ENCODE measurements around the gene PTPRN2.

Gene PTPRN2

GRCh38 chr7:157662981-157663716, 924.5 kb downstream of the PTPRN2 start:
- in situ Hi-C loops (cut with HindIII; ENCODE audit: low pct_unique_long_range_greater_than_20kb, low sequenced_read_pairs), result no loop called here
- no peak for TF ChIP-seq JUND (IDR thresholded peaks at IDR 0.05; ENCODE audit: low read depth)
- DNase-seq (ENCODE audit: low read depth in 1 of 2, low spot score in 1 of 2), result no peak

GRCh38 chr7:157662110-157662791, 925.4 kb downstream of the PTPRN2 start:
- in situ Hi-C loops (cut with HindIII; ENCODE audit: low pct_unique_long_range_greater_than_20kb, low sequenced_read_pairs), result no loop called here
- no peak for TF ChIP-seq JUND (IDR thresholded peaks at IDR 0.05; ENCODE audit: low read depth)
- DNase-seq (ENCODE audit: low read depth in 1 of 2, low spot score in 1 of 2), result no peak

GRCh38 chr7:157661611-157661975, 926.0 kb downstream of the PTPRN2 start:
- TF ChIP-seq JUND (IDR thresholded peaks at IDR 0.05; ENCODE audit: low read depth), result no peak
- no peak for DNase-seq (ENCODE audit: low read depth in 1 of 2, low spot score in 1 of 2)
- in situ Hi-C loops (cut with HindIII; ENCODE audit: low pct_unique_long_range_greater_than_20kb, low sequenced_read_pairs), result no loop called here

GRCh38 chr7:157660971-157661610, 926.5 kb downstream of the PTPRN2 start:
- no peak for TF ChIP-seq JUND (IDR thresholded peaks at IDR 0.05; ENCODE audit: low read depth)
- no peak for DNase-seq (ENCODE audit: low read depth in 1 of 2, low spot score in 1 of 2)
- in situ Hi-C loops (cut with HindIII; ENCODE audit: low pct_unique_long_range_greater_than_20kb, low sequenced_read_pairs), result no loop called here

- no peak for TF ChIP-seq JUND (IDR thresholded peaks at IDR 0.05; ENCODE audit: low read depth)
- DNase-seq (ENCODE audit: low read depth in 1 of 2, low spot score in 1 of 2), result no peak
- in situ Hi-C loops (cut with HindIII; ENCODE audit: low pct_unique_long_range_greater_than_20kb, low sequenced_read_pairs), result no loop called here
Observed at GRCh38 chr7:157658851-157659412, 928.7 kb downstream of the PTPRN2 start.

- in situ Hi-C loops (cut with HindIII; ENCODE audit: low pct_unique_long_range_greater_than_20kb, low sequenced_read_pairs), result no loop called here
- no peak for TF ChIP-seq JUND (IDR thresholded peaks at IDR 0.05; ENCODE audit: low read depth)
- no peak for DNase-seq (ENCODE audit: low read depth in 1 of 2, low spot score in 1 of 2)
Observed at GRCh38 chr7:157657741-157658740, 929.6 kb downstream of the PTPRN2 start.

- no peak for TF ChIP-seq JUND (IDR thresholded peaks at IDR 0.05; ENCODE audit: low read depth)
- no peak for DNase-seq (ENCODE audit: low read depth in 1 of 2, low spot score in 1 of 2)
- in situ Hi-C loops (cut with HindIII; ENCODE audit: low pct_unique_long_range_greater_than_20kb, low sequenced_read_pairs), result no loop called here
Observed at GRCh38 chr7:157656195-157656769, 931.3 kb downstream of the PTPRN2 start.

- no peak for TF ChIP-seq JUND (IDR thresholded peaks at IDR 0.05; ENCODE audit: low read depth)
- DNase-seq (ENCODE audit: low read depth in 1 of 2, low spot score in 1 of 2), result no peak
- in situ Hi-C loops (cut with HindIII; ENCODE audit: low pct_unique_long_range_greater_than_20kb, low sequenced_read_pairs), result no loop called here
Observed at GRCh38 chr7:157654350-157654749, 933.3 kb downstream of the PTPRN2 start.

GRCh38 chr7:157653827-157654207, 933.8 kb downstream of the PTPRN2 start:
- DNase-seq (ENCODE audit: low read depth in 1 of 2, low spot score in 1 of 2), result no peak
- in situ Hi-C loops (cut with HindIII; ENCODE audit: low pct_unique_long_range_greater_than_20kb, low sequenced_read_pairs), result no loop called here
- TF ChIP-seq JUND (IDR thresholded peaks at IDR 0.05; ENCODE audit: low read depth), result no peak

GRCh38 chr7:157652954-157653826, 934.4 kb downstream of the PTPRN2 start:
- in situ Hi-C loops (cut with HindIII; ENCODE audit: low pct_unique_long_range_greater_than_20kb, low sequenced_read_pairs), result no loop called here
- no peak for TF ChIP-seq JUND (IDR thresholded peaks at IDR 0.05; ENCODE audit: low read depth)
- no peak for DNase-seq (ENCODE audit: low read depth in 1 of 2, low spot score in 1 of 2)

Measured in T47D (cell line).